ENCODE results near the gene ARHGEF10L. TPM values are rescaled to one million over a fixed set of nuclear protein-coding genes. Genes with fewer than 3 reads are reported as not detected.

The ARHGEF10L gene
- total RNA-seq, 6 experiments from 2014 or later, result 11.1 to 29.0 (median 26.7) TPM

DNA sequence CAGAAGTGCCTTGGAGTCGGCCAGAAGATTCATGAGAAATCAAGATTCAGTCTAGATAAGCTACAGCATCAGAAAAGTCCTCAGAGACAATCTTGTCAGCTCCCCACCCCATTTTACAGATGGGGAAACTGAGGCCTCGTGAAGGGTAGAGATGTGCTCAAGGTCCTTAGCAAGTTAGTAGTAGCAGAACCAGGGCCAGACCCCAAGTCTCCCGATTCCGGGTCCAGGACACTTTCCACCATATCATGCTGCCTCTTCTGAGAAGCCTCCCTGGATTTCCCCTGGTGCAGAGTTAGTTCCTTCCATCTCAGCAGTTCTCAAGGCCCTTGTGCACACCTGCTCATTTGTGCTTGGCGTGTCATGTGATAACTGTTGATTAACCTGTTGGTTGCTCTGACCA lies 124.1 kb downstream of the ARHGEF10L start:
- Mint-ChIP-seq H3K36me3 (ENCODE audit: low read depth) (peaks cover 16% of the 10 kb centered on the region), H3K27me3 (ENCODE audit: insufficient read depth) (no peaks in the 10 kb centered on the region), H3K9me3 (no peaks in the 10 kb centered on the region), H3K4me1 (ENCODE audit: low read depth) (peaks cover 9% of the 10 kb centered on the region), H3K4me3 (no peak overlapping the region), H3K27ac (no peak overlapping the region)
- DNase-seq, result no peak
- TF ChIP-seq, protein P1, sequence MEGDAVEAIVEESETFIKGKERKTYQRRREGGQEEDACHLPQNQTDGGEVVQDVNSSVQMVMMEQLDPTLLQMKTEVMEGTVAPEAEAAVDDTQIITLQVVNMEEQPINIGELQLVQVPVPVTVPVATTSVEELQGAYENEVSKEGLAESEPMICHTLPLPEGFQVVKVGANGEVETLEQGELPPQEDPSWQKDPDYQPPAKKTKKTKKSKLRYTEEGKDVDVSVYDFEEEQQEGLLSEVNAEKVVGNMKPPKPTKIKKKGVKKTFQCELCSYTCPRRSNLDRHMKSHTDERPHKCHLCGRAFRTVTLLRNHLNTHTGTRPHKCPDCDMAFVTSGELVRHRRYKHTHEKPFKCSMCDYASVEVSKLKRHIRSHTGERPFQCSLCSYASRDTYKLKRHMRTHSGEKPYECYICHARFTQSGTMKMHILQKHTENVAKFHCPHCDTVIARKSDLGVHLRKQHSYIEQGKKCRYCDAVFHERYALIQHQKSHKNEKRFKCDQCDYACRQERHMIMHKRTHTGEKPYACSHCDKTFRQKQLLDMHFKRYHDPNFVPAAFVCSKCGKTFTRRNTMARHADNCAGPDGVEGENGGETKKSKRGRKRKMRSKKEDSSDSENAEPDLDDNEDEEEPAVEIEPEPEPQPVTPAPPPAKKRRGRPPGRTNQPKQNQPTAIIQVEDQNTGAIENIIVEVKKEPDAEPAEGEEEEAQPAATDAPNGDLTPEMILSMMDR (IDR thresholded peaks at IDR 0.05), result no peak

DNA sequence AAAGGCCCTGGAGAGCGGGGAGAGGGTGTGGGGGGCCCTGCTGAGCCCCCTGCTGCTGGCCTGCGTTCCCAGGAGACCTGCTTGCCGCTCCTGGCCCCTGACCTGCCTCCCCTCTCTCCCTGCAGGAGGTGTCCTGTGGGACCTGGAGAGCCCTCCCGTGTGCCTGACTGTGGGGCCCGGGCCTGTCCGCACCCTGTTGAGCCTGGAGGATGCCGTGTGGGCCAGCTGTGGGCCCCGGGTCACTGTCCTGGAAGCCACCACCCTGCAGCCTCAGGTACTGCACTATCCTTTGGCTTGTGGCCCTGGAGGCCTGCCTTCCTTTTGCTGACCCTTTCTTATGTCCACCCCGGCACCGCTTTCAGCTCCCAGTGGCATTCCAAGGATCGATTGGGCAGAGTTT lies 124.8 kb downstream of the ARHGEF10L start:
- H3K4me3 Mint-ChIP-seq, result no peak overlapping the region
- H3K36me3 Mint-ChIP-seq (ENCODE audit: low read depth), result peaks cover 14% of the 10 kb centered on the region
- H3K27me3 Mint-ChIP-seq (ENCODE audit: insufficient read depth), result no peaks in the 10 kb centered on the region
- no peaks in the 10 kb centered on the region for H3K9me3 Mint-ChIP-seq
- TF ChIP-seq, protein P1 (IDR thresholded peaks at IDR 0.05), result 0 out of 2 replicates have a peak, but pooled peaks have one; percentile 37
- DNase-seq, result no peak
- H3K4me1 Mint-ChIP-seq (ENCODE audit: low read depth), result peaks cover 9% of the 10 kb centered on the region
- H3K27ac Mint-ChIP-seq, result no peak overlapping the region

DNA sequence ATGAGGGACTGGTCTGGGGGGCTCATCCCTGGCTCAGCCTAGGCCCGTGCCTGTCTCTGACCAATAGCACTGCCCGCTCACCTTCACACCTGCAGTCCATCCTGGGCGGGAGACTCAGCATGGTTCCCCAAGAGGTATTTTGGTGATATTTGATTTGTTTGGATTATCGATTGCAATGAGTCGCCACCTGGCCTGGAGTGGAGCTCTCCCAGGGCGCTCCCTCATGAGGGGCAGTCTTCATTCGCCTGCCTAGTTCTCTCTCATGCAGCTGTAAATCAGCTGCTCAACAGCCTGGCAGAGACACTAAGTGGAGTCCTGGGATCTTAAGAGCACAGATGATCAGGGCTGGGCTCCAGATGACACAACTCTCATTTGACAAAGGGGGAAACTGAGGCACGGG lies 125.6 kb downstream of the ARHGEF10L start:
- no peak for DNase-seq
- Mint-ChIP-seq H3K4me3 (no peak overlapping the region), H3K9me3 (no peaks in the 10 kb centered on the region), H3K27ac (no peak overlapping the region), H3K4me1 (ENCODE audit: low read depth) (peaks cover 9% of the 10 kb centered on the region), H3K36me3 (ENCODE audit: low read depth) (peaks cover 18% of the 10 kb centered on the region), H3K27me3 (ENCODE audit: insufficient read depth) (no peaks in the 10 kb centered on the region)
- TF ChIP-seq, protein P1 (IDR thresholded peaks at IDR 0.05), result no peak

DNA sequence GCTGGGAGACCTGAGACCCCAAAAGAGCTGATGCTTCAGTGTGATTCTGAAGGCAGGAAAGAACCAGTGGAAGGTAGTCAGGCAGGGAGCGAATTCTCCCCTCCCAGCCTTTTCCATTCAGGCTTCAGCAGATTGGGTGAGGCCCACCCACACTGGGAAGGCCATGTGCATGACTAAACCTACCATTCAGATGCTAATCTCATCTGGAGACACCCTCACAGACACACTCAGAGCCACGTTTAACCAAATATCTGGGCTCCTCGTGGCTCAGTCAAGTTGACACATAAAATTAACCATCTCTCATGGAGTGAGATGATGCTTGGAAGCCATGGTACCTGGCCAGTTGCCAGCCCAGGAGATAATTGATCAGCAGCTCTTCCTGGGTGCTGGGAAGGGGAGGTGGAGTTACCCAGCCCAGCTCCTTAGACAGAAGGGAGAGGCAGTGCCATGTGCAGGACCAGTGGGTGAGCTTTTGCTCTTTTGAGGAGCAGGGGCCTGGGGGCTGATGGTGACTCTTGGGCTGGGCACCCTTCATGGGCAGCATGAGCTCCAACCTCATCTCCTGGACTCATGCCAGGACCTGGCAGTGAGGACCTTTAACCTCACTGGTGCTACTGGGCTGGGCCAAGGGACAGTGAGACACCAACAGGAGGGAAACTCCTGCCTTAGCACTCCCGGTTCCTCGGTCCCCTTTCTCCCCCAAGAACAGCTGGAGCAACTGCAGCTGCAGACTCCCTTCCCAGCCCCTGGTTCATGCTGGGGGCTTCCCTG lies 126.6 kb downstream of the ARHGEF10L start:
- Mint-ChIP-seq H3K27me3 (ENCODE audit: insufficient read depth) (no peaks in the 10 kb centered on the region; the same call in 1 of the 2 replicates), H3K4me1 (ENCODE audit: low read depth) (peaks cover 9% of the 10 kb centered on the region), H3K36me3 (ENCODE audit: low read depth) (peaks cover 18% of the 10 kb centered on the region), H3K9me3 (no peaks in the 10 kb centered on the region), H3K27ac (peak overlapping the region; percentile 18; the same call in 1 of the 2 replicates), H3K4me3 (no peak overlapping the region)
- TF ChIP-seq, protein P1 (IDR thresholded peaks at IDR 0.05), result no peak
- DNase-seq, result peak; percentile 46

DNA sequence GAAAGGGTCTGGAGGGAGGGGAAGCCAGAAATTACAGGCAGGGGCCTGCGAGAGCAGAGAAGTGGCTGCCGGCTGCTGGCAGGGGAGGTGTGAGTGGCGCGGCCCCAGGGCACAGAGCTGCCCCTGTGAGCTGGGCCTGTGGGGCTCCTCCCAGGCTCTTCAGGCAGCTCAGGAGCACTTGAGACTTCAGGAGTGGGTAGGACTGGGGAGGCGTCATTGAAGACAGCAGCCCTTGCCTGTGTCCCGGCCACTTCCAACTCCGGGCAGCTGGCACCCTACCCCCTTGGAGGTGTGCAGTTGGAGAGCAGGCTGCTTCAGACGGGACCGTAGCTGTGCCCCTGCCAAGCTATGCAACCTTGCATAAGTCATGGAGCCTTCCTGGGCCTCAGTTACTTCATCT lies 128.1 kb downstream of the ARHGEF10L start:
- Mint-ChIP-seq H3K27me3 (ENCODE audit: insufficient read depth) (peaks cover 2% of the 10 kb centered on the region), H3K36me3 (ENCODE audit: low read depth) (peaks cover 18% of the 10 kb centered on the region), H3K4me1 (ENCODE audit: low read depth) (peaks cover 9% of the 10 kb centered on the region), H3K27ac (no peak overlapping the region), H3K4me3 (no peak overlapping the region), H3K9me3 (no peaks in the 10 kb centered on the region)
- TF ChIP-seq, protein P1 (IDR thresholded peaks at IDR 0.05), result no peak
- DNase-seq, result no peak

Data from HFFc6 (cell line).